GM18519 (cell line): ENCODE results near the gene ARHGEF35.
"Not testable (repeated sequence)": the region's sequence is repeated elsewhere in the genome, so short reads cannot be mapped to it uniquely, and the experiment has no call there.

Source experiments
- ATAC-seq: cut with Tn5 transposase; IDR thresholded peaks from one replicate; pipeline ENCODE4 v1.9.1; 2021; ENCODE audit warnings: mild to moderate bottlenecking, moderate library complexity; ENCODE audit not compliant: unreplicated experiment, low FRiP score

The ARHGEF35 gene

DNA sequence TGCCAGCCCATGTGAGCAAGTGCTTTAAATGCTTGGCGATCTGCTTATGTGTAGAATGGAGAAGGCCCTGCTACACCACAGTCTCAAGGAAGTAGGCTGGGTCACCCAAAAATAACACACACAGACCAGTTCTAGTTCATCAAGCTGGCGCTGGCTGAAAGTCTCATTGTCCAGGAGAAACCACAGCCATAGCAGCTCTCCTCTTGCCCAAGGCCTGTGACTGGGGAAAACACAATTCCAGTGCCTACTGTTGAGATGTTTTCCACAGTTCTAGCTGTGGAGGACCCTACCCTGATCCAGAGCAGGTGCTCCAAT lies 16.5 kb downstream of the ARHGEF35 start:
- not testable (repeated sequence) for ATAC-seq

DNA sequence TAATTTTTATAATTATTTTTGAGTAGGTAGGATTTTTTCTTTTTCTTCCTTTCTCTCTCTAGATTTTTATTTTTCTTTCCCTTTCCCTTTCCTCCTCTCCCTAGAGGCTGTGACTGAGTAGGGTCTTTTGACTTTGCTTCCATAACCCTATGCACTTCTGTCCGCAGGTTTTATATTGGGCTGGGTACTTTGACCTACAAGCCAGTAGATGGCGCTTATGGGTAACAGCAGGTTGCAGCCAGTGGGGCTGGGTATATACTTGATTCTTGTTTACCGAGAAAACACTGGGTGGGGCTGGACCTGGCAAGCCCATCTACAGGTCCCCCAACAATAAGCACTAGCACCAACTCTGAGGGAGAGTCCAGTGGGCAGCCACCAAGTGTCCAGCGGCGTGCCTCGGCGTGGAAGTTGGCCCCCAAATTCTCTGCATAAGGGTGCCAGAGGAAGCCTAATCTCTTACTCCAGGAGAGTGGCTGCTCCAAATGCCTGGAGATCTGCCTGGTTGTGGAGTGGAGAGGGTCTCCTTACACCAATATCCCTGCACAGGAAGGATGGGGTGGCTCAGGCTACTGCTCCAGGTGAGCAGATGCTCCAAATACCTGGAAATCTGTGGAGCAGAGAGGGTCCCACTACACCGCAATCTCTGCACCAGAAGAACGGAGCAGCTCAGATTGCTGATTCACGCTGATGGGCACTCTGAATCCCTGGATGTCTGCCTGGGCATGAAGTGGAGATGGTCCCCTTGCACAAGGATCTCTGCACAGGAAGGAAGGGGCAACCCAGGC lies 17.1 kb downstream of the ARHGEF35 start:
- peak; percentile 97 for ATAC-seq

DNA sequence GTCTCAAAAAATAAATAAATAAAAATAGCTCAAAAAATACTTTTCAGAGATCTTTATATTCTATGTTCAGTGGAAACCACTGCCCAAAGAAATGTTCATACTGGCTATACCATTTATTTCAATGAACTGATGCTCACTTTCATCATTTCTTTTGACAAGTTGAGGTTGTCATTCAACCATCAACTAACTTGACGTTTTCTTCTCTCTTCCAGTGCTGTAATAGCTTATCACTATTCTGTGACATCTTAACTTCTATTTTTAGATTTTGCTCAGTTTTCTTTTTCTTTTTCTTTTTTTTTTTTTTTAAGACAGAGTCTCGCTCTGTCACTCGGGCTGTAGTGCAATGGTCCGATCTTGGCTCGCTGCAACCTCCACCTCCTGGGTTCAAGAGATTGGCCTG lies 21.0 kb downstream of the ARHGEF35 start:
- no peak for ATAC-seq

DNA sequence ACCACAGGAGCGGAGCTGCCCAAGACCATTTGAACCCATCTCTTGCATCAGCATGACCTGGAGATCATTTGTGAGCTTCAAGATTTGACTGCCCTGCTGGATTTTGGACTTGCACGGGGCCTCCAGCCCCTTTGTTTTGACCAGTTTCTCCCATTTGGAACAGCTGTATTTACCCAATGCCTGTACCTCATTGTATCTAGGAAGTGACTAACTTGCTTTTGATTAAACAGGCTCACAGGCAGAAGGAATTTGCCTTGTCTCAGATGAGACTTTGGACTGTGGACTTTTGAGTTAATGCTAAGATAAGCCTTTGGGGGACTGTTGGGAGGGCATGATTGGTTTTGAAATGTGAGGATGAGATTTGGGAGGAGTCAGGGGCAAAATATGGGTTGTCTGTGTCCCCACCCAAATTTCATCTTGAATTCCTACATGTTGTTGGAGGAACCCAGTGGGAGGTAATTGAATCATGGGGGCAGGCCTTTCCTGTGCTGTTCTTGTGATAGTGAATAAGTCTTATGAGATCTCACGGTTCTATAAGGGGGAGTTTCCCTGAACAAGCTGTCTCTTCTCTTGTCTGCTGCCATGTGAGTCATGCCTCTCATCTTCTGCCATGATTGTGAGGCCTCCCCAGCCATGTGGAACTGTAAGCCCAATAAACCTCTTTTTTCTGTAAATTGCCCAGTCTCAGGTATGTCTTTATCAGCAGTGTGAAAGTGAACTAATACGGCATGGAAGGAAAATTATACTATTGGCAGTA lies 23.9 kb downstream of the ARHGEF35 start:
- not testable (repeated sequence) for ATAC-seq

DNA sequence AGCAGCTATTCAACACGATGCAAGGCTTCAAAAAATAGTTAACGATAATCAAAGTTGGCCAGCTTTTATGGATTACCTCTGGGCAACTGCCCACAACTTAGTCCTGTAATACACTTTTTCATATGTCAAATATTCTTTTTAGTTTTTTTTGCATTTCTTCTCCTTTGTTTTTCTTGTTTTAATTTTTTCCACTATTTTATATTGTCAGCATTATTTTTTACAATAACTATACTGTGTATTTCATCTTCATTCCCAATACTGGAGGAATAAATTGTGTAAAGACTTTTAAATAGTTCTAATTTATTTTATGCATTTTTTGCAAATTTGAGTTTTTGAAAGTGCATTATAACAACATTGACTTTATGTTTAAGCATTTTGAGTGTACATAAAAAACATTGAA lies 30.8 kb downstream of the ARHGEF35 start:
- ATAC-seq = no peak

DNA sequence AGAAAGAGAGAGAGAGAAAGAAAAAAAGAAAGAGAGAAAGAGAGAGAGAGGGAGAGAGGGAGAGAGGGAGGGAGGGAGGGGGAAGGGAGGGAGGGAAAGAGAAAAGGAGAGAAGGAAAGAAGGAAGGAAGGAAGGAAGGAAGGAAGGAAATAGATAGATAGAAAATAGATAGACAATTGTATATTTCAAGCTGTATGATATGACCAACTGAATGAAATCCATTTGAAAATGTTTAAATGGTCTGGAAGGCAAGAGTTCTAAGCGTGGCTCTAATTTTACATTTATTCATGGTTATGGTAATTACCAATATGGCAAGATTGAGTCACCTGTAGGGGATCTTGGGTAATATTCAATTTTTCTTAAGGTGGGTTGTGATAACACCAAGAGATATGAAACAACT lies 36.8 kb downstream of the ARHGEF35 start:
- ATAC-seq = no peak

DNA sequence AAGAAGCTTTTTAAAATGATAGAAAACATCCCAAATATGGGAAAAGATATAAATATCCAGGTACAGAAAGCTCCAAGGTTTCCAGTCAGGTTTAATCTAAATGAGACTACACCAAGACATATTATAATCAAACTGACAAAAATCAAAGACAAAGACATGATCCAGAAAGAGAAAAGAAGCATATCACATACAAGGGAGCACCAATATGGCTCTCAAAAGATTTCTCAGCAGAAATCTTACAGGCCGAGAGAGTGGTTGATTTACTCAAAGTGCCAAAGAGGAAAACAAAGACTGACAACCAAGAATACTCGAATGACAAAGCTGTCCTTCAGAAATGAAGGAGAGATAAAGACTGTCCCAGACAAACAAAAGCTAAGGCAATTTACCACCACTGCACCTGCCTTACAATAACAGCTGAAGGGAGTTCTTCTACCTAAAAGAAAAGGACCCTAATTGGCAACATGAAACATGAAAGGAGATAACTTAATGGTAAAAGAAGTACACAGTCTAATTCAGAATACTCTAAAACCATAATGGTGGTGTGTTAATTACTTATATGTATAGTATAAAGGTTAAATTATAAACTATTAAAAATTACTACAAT lies 47.3 kb downstream of the ARHGEF35 start:
- ATAC-seq = no peak

DNA sequence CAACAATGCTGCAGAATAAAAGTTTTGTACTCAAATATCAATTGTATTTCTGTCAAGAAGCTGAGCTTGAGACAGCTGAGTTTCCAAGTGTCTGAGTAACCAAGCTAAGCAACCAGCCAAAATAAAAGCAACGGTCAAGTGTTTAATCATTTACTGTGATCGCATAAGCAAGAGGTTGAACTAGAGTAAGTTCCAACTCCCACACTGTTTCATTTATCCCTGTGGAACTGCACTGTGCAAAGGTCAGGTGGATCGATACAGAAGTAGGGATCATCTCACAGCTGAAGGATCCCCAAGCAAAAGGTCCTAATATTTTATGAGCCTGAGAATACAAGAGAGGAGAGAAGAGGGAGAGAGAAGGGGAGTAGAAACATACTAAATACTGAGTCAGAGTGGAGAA lies 51.2 kb downstream of the ARHGEF35 start:
- no peak for ATAC-seq

DNA sequence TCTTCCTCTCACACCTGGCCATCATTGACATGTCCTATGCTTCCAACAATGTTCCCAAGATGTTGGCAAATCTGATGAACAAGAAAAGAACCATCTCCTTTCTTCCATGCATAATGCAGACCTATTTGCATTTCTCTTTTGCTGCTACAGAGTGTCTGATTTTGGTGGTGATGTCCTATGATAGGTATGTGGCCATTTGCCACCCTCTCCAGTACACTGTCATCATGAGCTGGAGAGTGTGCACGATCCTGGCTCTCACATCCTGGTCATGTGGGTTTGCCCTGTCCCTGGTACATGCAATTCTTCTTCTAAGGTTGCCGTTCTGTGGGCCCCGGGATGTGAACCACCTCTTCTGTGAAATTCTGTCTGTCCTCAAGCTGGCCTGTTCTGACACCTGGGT lies 53.4 kb downstream of the ARHGEF35 start:
- no peak for ATAC-seq

DNA sequence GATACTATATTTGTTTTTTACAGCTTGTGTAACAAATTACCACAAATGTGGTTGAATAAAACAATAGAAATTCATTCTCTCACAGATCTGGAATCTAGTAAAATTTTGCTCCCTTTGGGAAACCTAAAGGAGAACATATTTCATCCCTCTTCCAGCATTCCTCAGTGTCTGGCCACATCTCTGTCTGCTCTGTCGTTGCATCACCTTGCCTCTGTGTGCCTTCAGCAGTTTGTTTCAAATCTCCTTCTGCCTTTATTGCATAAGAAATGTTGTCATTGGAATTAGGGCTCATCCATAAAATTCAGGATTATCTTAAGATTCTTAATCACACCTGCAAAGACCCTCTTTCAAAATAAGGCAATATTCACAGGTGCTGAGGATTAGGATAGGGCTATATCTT lies 58.1 kb downstream of the ARHGEF35 start:
- no peak for ATAC-seq
